T-helper 1 cell treated with Interleukin-12 subunit alpha and Interleukin-12 subunit beta and Interleukin-4 antibody, amounts not matched to agents 30 ng/mL and 1 ng/mL, for 36 hours (primary cell): ENCODE measurements around the gene IWS1. TPM values are rescaled to one million over a fixed set of nuclear protein-coding genes. Genes with fewer than 3 reads are reported as not detected.

Experiments used
- intact Hi-C: fragments of 100-400 bp; cut with micrococcal nuclease; formaldehyde crosslinking; loops from one replicate; pipeline ENCODE4 v1.15.1; 2024
- total RNA-seq: library from RNA; stranded (reverse); gene quantifications from 2 replicates; pipeline ENCODE4 v1.2.3, GENCODE V29; 2022

Gene IWS1
- total RNA-seq, 1 donor from 2014 or later = 42.9 TPM

DNA sequence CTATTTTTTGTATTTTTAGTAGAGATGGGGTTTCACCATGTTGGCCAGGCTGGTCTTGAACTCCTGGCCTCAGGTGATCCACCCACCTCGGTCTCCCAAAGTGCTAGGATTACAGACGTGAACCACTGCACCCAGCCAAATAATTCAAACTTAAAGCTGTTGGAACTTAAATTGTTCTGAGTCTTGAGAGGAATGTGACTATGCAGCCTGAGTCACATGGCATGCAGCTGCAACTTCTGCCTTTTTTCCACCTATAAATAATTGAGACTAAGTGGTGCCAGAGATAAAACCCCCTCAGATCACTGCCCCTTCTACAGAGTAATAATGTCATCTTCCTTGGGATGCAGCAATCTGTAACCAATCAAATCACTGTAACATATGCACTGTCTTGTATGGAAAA lies 3.1 kb upstream of the IWS1 start:
- intact Hi-C loops = loop anchor here (10.0 kb wide), 2 partner anchors 355 to 445 kb away; partner anchors contain the start of gene AMMECR1L

- intact Hi-C loops = loop anchor here (10.0 kb wide), 2 partner anchors 356 to 444 kb away; partner anchors contain the start of gene AMMECR1L
Measured at GRCh38 chr2:127528487-127528886, 2.2 kb upstream of the IWS1 start.

GRCh38 chr2:127527001-127527804 lies 914 bp upstream of the IWS1 start:
- intact Hi-C loops = loop anchor here (2.0 to 10.0 kb wide), 4 partner anchors 358 to 870 kb away; partner anchors contain the start of genes AMMECR1L, BIN1 and GYPC

DNA sequence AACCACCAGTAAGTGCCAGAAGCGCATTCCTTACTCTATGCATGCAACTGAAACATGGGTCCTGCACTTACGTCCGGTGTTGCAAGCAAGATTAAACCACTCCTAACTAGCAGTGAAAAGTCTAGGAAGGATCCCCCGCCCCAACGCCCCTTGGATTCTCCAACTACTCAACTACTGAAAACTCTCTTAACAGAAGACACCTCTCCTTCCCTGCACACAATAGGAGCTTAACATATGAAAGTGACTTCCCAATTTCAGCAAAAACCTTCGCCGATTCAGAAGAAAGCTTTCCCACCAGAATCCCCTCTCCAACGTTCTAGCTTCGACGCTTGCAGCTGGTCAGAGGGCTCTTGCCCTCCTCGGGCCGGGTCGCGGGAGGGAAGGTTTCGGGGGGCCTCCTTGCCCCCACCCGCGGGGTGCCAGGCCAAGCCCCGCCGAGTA lies 578 bp downstream of the IWS1 start:
- intact Hi-C loops = loop anchor here (1.0 to 10.0 kb wide), 15 partner anchors 38 to 869 kb away; partner anchors contain the start of genes AMMECR1L, BIN1, ERCC3 and GYPC

DNA sequence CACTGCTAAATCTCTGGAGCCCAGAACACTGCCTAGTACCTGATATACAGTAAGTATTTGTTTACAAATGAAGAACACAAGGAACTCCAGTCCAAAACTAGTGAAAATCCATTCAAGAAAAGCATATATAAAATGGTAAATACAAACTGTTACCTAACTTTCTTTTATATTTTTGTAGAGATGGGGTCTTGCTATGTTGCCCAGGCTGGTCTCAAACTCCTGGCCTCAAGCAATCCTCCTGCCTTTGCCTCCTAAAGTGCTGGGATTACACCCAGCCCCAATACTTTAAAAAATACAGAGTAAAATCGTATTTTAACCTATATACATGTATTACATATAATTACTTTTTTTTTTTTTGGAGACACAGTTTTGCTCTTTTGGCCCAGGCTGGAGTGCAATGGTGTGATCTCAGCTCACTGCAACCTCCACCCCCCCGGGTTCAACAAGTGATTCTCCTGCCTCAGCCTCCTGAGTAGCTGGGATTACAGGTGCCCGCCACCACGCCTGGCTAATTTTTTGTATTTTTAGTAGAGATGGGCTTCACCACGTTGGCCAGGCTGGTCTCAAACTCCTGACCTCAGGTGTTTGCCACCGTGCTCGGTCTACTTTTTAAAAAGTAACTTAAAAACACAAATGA lies 2.0 kb downstream of the IWS1 start:
- intact Hi-C loops = loop anchor here (10.0 kb wide), 2 partner anchors 360 to 440 kb away; partner anchors contain the start of gene AMMECR1L

- intact Hi-C loops = loop anchor here (10.0 kb wide), 2 partner anchors 361 to 439 kb away; partner anchors contain the start of gene AMMECR1L
Measured at GRCh38 chr2:127523269-127523939, 2.9 kb downstream of the IWS1 start.

DNA sequence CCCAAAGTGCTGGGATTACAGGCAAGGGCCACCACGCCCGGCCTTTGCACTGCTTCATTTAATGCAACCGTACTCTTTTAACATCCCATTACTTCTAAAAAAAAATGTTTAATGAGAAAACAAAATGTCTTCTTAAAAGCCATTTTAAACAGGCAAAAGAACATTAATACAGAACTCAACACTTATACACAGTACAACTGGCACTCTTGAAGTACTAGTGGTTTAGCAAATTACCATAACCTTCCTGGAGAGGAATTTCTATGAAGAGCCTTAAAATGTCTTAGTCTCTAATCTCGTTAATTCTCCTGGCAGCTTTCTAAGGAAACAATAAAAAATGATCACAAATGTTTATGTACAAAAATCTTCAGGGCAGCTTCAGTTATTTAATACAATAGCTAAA lies 5.9 kb downstream of the IWS1 start:
- intact Hi-C loops = loop anchor here (10.0 kb wide), 2 partner anchors 364 to 436 kb away; partner anchors contain the start of gene AMMECR1L

DNA sequence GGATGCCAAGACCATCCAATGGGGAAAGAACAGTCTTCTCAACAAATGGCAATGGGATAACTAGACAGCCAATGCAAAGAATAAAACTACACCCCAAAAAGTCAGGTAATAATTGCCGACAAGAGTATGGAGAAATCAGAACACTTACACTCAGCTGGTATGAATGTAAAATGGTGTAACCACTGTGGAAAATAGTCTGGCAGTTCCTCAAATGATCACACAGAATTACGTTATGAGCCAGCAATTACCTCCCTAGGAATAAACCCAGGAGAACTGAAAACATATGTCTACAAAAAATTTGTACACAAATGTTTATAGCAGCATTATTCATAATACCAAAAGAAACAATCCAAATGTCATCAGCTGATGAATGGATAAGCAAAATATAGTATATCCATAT lies 8.8 kb downstream of the IWS1 start:
- intact Hi-C loops = no loop called here

GRCh38 chr2:127516041-127516762 lies 10.1 kb downstream of the IWS1 start:
- intact Hi-C loops = no loop called here

DNA sequence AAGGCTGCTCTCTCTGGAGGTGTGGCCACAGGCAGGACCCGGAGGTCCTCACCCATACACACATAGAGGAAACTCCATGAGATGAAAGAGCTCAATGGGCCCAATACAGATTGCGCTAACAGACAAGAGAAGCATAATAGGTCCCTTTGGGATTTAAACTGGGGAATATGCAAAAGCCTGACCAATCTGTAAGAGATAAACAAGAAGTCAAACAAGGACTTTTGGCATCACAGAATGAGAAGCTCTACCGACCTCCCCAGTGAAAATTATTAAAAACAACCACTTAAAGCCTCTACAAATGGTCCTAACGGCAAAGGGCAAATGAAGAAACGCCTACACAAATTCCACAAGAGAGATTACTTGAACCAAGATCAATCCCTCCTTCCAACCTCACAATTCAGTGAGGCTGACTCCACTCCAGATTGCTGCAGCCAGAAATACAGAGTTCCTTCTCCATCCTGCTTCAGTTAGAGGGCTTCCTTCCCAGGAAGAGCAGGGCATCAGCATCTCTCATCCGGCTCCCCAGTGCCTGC lies 10.8 kb downstream of the IWS1 start:
- intact Hi-C loops = no loop called here

- intact Hi-C loops = no loop called here
Measured at GRCh38 chr2:127514485-127514884, 11.8 kb downstream of the IWS1 start.

DNA sequence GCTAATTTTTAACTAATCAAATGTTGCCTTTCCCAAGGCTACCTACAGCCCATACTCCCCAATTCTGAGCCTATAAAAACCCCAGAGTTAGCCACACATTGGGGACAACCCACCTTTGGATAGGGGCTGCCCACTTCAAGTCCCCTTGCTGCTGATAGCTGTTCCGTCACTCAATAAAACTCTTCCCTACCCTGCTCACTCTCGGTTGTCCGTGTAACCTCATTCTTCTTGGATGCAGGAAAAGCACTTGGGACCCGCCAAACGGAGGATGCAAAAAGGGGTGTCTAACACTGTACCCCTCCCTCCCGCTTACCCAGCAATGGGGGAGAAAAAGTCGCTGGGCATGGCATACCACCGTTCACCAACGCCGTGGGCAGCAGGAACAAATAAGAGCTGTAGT lies 12.2 kb downstream of the IWS1 start:
- intact Hi-C loops = no loop called here

DNA sequence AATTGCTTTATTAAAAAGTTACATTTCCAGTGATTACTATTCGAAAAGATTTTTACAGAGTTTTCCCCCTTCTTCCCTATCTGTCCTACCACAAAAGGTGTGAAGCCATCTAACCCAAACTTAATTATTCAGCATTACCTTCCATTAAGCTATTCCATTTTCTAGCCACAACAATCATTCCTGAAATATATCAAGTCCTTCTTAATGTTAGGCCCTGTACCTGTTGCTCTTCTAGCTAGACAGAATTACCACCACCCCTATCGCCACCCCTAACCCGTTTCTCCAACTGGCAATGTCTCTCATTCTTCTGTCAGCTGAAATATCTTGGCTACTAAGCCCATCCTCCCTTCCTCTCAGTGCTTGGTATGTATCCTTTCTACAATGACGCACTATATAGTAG lies 13.9 kb downstream of the IWS1 start:
- intact Hi-C loops = no loop called here

- intact Hi-C loops = no loop called here
Measured at GRCh38 chr2:127511917-127512316, 14.4 kb downstream of the IWS1 start.

- intact Hi-C loops = no loop called here
Measured at GRCh38 chr2:127511090-127511695, 15.1 kb downstream of the IWS1 start.

DNA sequence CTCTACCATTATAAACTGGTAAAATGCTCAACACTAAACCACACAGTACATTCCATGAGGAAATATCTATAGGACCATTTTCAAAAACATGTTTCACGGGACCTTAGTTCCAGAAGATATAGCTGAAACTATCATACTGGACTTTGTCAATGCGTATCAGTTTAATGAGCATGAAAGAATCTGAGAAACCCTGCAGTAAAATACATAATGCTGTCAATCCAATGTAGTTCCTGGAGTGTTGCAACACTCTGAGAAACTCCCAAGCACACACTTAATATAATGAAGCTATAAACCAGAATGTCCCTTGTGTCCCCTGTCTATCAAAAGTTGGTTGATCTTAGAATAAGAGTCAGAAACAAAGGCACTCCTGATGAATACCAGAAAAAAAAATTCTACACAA lies 16.2 kb downstream of the IWS1 start:
- intact Hi-C loops = no loop called here

GRCh38 chr2:127508631-127509034 lies 17.7 kb downstream of the IWS1 start:
- intact Hi-C loops = no loop called here

DNA sequence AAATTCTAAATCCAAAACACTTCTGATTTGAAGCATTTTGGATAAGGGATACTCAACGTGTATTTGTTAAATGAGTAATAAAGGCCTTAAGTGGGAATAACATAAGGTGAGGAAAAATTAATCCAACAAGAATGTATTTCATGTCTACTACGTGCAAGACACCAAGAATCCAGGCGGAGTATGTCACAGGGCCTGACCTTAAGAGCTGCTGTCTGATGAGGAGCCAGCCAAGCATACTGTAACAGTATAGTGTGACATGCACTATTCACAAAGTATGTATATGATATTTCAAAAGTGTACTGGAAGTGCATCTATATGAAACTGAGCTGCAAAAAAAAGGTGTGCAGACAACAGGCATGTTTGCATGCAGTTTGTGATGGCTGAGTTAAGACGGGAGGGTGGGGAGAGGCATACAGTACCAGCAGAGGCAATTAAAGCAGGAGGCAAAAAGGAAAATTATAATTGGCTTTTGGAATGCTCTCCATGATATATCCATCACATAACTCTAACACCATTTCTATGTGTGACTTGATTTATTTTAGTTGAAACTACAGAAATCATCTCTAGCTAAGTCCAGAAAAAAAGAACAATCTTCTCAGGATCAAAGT lies 18.2 kb downstream of the IWS1 start:
- intact Hi-C loops = no loop called here

- intact Hi-C loops = no loop called here
Measured at GRCh38 chr2:127506510-127506909, 19.8 kb downstream of the IWS1 start.
